Stimulated activated CD4-positive, alpha-beta T cell treated with anti-CD3 and anti-CD28 coated beads, Interleukin-12 subunit alpha, Interleukin-12 subunit beta, amount 100 ng/mL, for 48 hours (primary cell): ENCODE data around the gene HNMT.

Experiments
- DNase-seq, 3 donors: peaks; one replicate each; pipeline ENCODE4 v3.0.0-alpha.2; 2020; ENCODE audit warnings: low read depth in 2 of 3, low spot score in 1 of 3

The HNMT gene

GRCh38 chr2:138010890-138011289 lies 46.6 kb downstream of the HNMT start:
- no peak for DNase-seq

- no peak for DNase-seq
Measured at GRCh38 chr2:138012082-138012481, 47.8 kb downstream of the HNMT start.

GRCh38 chr2:138012968-138013367 lies 48.7 kb downstream of the HNMT start:
- DNase-seq, result no peak

- no peak for DNase-seq
Measured at GRCh38 chr2:138013639-138014038, 49.4 kb downstream of the HNMT start.

GRCh38 chr2:138015494-138015893 lies 51.2 kb downstream of the HNMT start:
- no peak for DNase-seq

- DNase-seq, result no peak
Measured at GRCh38 chr2:138016351-138017087, 52.2 kb downstream of the HNMT start.

GRCh38 chr2:138017824-138018223 lies 53.6 kb downstream of the HNMT start:
- DNase-seq, result no peak

- no peak for DNase-seq
Measured at GRCh38 chr2:138018866-138019688, 54.8 kb downstream of the HNMT start.

GRCh38 chr2:138020432-138020831 lies 56.2 kb downstream of the HNMT start:
- DNase-seq, result no peak

GRCh38 chr2:138021154-138021553 lies 56.9 kb downstream of the HNMT start:
- DNase-seq, result no peak

- DNase-seq, result no peak
Measured at GRCh38 chr2:138023298-138023697, 59.0 kb downstream of the HNMT start.

- DNase-seq, result no peak
Measured at GRCh38 chr2:138023976-138024375, 59.7 kb downstream of the HNMT start.

GRCh38 chr2:138026111-138027020 lies 62.1 kb downstream of the HNMT start:
- DNase-seq, result no peak

- no peak for DNase-seq
Measured at GRCh38 chr2:138028538-138028937, 64.3 kb downstream of the HNMT start.

- DNase-seq, result no peak
Measured at GRCh38 chr2:138029276-138029675, 65.0 kb downstream of the HNMT start.

GRCh38 chr2:138030459-138030858 lies 66.2 kb downstream of the HNMT start:
- DNase-seq, result no peak

GRCh38 chr2:138032334-138032733 lies 68.1 kb downstream of the HNMT start:
- no peak for DNase-seq

GRCh38 chr2:138034536-138034935 lies 70.3 kb downstream of the HNMT start:
- DNase-seq, result no peak

GRCh38 chr2:138035608-138036217 lies 71.4 kb downstream of the HNMT start:
- DNase-seq, result no peak

- no peak for DNase-seq
Measured at GRCh38 chr2:138036522-138036921, 72.2 kb downstream of the HNMT start.

GRCh38 chr2:138037090-138037489 lies 72.8 kb downstream of the HNMT start:
- no peak for DNase-seq
